ENCODE measurements around the gene MS4A15. TPM values are rescaled to one million over a fixed set of nuclear protein-coding genes. Genes with fewer than 3 reads are reported as not detected.

The MS4A15 gene
- total RNA-seq, 6 experiments from 2014 or later = not detected

DNA sequence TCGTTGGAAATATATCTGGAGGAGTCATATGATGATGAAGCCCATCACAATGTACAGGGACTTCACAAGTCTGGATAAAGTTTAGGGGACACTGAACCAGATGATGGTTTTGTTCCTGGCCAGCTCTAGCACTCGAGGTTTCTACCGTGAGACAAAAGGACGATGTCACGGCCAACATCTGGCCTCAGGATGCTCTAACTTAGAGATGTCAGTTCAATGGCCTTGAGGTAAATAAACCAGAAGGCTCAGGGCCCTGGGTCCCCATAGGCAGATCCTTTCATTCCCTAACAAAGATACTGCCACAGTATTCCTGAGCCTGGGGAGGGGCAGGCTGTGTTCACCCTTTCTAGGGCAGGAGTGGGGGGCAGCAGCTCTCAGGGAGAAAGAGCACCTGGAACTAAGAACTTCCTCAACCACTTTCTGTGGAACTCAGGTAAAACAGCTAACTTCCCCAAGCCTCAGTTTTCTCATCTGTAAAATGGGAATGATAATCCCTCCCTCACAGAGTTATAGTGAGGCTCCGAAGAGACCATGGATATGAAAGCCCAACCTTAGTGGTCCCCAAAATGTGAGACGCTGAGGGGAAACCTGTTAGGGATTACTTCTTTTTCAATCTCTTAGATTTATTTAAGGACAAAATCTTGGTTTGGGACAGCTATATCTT lies 46.7 kb downstream of the MS4A15 start:
- Mint-ChIP-seq H3K36me3 (ENCODE audit: low read depth) (no peaks in the 10 kb centered on the region), H3K9me3 (no peaks in the 10 kb centered on the region), H3K27ac (no peak overlapping the region), H3K4me1 (ENCODE audit: low read depth) (no peaks in the 10 kb centered on the region), H3K27me3 (ENCODE audit: insufficient read depth) (peaks cover 33% of the 10 kb centered on the region), H3K4me3 (no peak overlapping the region)
- DNase-seq = no peak
- TF ChIP-seq, protein P1, sequence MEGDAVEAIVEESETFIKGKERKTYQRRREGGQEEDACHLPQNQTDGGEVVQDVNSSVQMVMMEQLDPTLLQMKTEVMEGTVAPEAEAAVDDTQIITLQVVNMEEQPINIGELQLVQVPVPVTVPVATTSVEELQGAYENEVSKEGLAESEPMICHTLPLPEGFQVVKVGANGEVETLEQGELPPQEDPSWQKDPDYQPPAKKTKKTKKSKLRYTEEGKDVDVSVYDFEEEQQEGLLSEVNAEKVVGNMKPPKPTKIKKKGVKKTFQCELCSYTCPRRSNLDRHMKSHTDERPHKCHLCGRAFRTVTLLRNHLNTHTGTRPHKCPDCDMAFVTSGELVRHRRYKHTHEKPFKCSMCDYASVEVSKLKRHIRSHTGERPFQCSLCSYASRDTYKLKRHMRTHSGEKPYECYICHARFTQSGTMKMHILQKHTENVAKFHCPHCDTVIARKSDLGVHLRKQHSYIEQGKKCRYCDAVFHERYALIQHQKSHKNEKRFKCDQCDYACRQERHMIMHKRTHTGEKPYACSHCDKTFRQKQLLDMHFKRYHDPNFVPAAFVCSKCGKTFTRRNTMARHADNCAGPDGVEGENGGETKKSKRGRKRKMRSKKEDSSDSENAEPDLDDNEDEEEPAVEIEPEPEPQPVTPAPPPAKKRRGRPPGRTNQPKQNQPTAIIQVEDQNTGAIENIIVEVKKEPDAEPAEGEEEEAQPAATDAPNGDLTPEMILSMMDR (IDR thresholded peaks at IDR 0.05) = no peak

DNA sequence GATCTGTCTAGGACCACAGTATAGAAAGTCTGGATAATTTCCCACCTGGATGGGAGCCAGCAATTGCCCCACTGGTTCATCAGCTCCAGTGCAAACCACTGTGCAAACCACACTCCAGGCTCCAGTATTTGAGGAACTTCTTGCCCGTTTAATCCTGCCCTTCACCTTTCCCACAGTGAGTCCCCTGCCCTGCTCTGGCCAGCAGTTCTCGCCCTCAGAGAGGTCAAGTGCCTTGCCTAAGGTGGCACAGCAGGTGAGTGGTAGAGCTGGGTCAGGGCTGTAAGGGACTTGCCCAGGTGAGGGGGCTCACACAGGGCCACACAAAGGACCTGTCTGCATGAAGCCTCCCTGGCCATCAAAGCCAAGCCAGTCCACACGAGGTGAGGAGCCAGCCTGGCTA lies 52.6 kb downstream of the MS4A15 start:
- Mint-ChIP-seq H3K4me3 (no peak overlapping the region), H3K36me3 (ENCODE audit: low read depth) (no peaks in the 10 kb centered on the region), H3K9me3 (peaks cover 6% of the 10 kb centered on the region; the same call in 1 of the 2 replicates), H3K27me3 (ENCODE audit: insufficient read depth) (peaks cover 32% of the 10 kb centered on the region), H3K4me1 (ENCODE audit: low read depth) (no peaks in the 10 kb centered on the region), H3K27ac (no peak overlapping the region)
- TF ChIP-seq, protein P1 (IDR thresholded peaks at IDR 0.05) = no peak
- no peak for DNase-seq

DNA sequence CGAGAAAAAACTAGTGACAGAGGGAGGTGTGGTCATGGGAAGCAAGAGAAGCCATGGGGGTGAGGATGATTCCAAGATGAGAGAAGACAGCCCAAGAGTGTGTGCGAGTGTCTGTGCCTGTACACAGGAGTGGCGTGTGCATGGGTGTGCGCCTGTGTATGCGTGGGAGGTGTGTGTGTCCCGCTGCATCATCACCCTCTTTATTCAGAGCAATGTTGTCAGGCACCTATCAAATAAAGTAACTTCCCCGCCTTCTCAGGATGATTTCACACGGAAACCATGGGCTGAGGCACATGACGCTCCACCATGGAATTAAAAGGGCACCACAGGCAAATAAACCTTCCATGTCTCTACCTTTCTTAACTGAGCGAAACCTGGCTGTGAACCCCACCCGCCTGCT lies 53.0 kb downstream of the MS4A15 start:
- H3K4me1 Mint-ChIP-seq (ENCODE audit: low read depth) = no peaks in the 10 kb centered on the region
- DNase-seq = no peak

DNA sequence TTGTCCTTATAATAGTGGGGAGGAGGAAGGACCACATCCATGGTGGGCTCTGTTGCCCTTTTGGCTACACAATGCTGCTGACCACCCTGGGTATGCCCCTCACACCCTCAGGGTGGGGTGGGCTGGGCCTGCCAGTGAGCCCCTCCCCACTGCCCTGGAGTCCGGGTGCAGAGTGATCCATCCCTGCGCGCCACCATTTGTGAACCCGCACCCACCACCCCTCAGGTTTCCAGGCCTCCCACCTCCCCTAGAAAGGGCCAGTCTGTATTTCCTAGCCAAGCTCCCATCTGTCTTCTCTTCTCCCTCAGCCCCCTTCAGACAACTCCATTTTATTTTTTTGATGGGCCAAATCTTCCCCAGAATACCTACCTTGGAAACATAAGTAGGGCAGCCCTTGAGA lies 53.5 kb downstream of the MS4A15 start:
- Mint-ChIP-seq H3K4me1 (ENCODE audit: low read depth) (no peaks in the 10 kb centered on the region), H3K9me3 (peaks cover 6% of the 10 kb centered on the region; the same call in 1 of the 2 replicates), H3K27ac (no peak overlapping the region), H3K27me3 (ENCODE audit: insufficient read depth) (peaks cover 32% of the 10 kb centered on the region), H3K4me3 (no peak overlapping the region), H3K36me3 (ENCODE audit: low read depth) (no peaks in the 10 kb centered on the region)
- no peak for DNase-seq
- TF ChIP-seq, protein P1 (IDR thresholded peaks at IDR 0.05) = no peak

More for the DNA sequence above, 53.0 kb downstream of the MS4A15 start:
- TF ChIP-seq, protein P1 (IDR thresholded peaks at IDR 0.05) = no peak
- Mint-ChIP-seq H3K36me3 (ENCODE audit: low read depth) (no peaks in the 10 kb centered on the region), H3K4me3 (no peak overlapping the region), H3K27ac (no peak overlapping the region), H3K27me3 (ENCODE audit: insufficient read depth) (peaks cover 32% of the 10 kb centered on the region), H3K9me3 (peaks cover 6% of the 10 kb centered on the region; the same call in 1 of the 2 replicates)

DNA sequence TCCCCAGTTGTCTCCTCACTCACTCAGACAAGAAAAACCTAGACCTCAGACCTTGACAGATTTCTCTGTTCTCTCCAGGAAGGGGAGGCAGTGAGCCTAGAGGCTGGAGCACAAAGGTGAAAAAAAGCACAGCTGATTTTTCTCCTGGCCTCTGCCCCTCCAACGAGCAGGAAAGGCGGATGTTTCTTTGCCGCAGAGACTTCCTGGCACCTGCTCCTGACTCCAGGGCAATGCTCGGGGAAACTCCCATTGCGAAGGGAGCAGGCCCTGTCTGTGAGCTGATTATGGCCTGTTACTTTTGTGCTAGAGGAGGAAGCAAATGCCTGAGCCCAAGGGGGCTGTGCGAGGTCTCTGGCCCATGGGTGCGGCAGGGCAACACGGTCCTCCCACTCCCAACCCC lies 53.9 kb downstream of the MS4A15 start:
- no peak for DNase-seq
- Mint-ChIP-seq H3K36me3 (ENCODE audit: low read depth) (no peaks in the 10 kb centered on the region), H3K27me3 (ENCODE audit: insufficient read depth) (peaks cover 30% of the 10 kb centered on the region), H3K4me3 (no peak overlapping the region), H3K4me1 (ENCODE audit: low read depth) (no peaks in the 10 kb centered on the region), H3K9me3 (peaks cover 6% of the 10 kb centered on the region; the same call in 1 of the 2 replicates), H3K27ac (no peak overlapping the region)
- TF ChIP-seq, protein P1 (IDR thresholded peaks at IDR 0.05) = no peak
